Neutrophil (primary cell): ENCODE data around the gene ZNF343.
"Not testable (repeated sequence)": the region's sequence is repeated elsewhere in the genome, so short reads cannot be mapped to it uniquely, and the experiment has no call there.

Experiments
- H3K27ac ChIP-seq: fragments of 200-600 bp; sonication (generic); 2 replicates; pipeline ENCODE4 v1.5.1; 2016; ENCODE audit warnings: mild to moderate bottlenecking, moderate library complexity
- H3K27me3 ChIP-seq: fragments of 200-600 bp; sonication (generic); 2 replicates; pipeline ENCODE4 v1.6.0; 2016; ENCODE audit warnings: mild to moderate bottlenecking
- H3K36me3 ChIP-seq: fragments of 200-600 bp; sonication (generic); 2 replicates; pipeline ENCODE4 v1.5.1; 2017
- H3K4me1 ChIP-seq, 2 experiments: fragments of 200-600 bp in 1 of 2; sonication (generic) in 1 of 2; 1 replicate in 1 of 2; 2 replicates in 1 of 2; pipeline versions ENCODE4 v1.5.1 to v1.6.1; 2013 to 2016; ENCODE audit warnings: low read depth in 1 of 2, low read length in 1 of 2, mild to moderate bottlenecking in 1 of 2, moderate library complexity in 1 of 2; ENCODE audit not compliant: control insufficient read depth in 1 of 2, insufficient read depth in 1 of 2
- H3K4me3 ChIP-seq, 2 experiments: fragments of 200-600 bp in 1 of 2; sonication (generic) in 1 of 2; 1 replicate in 1 of 2; 2 replicates in 1 of 2; pipeline ENCODE4 v1.5.1; 2013 to 2016; ENCODE audit warnings: low read depth in 1 of 2, low read length in 1 of 2, mild to moderate bottlenecking in 1 of 2, moderate library complexity in 1 of 2
- H3K9me3 ChIP-seq: fragments of 200-600 bp; sonication (generic); 2 replicates; pipeline ENCODE4 v1.5.1; 2016
- TF ChIP-seq, protein P1 (sequence below): fragments of 200-600 bp; sonication (generic); IDR thresholded peaks from 2 replicates; pipeline ENCODE4 v1.5.1; 2016; ENCODE audit warnings: antibody characterized with exemption

ZNF343 gene

DNA sequence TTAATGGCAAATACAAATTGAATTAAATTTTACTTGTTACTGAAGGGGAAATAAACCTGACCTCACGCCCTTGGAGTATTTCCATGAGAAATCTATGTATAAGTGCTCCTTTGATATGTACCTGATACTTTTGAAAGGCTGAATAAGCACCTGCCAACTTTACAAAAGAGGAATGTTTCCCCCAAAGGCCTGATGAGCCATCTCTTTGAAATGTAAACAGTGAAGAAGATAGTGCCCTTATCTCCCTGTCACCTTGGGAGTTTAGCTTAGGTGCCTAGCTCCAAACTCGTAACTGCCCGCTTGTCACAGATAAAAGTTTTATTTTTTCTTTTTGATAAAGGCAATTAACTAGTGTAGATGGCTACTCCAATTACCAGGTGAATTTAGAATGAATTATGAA is 1.1 kb upstream of the ZNF343 start:
- TF ChIP-seq, protein P1, sequence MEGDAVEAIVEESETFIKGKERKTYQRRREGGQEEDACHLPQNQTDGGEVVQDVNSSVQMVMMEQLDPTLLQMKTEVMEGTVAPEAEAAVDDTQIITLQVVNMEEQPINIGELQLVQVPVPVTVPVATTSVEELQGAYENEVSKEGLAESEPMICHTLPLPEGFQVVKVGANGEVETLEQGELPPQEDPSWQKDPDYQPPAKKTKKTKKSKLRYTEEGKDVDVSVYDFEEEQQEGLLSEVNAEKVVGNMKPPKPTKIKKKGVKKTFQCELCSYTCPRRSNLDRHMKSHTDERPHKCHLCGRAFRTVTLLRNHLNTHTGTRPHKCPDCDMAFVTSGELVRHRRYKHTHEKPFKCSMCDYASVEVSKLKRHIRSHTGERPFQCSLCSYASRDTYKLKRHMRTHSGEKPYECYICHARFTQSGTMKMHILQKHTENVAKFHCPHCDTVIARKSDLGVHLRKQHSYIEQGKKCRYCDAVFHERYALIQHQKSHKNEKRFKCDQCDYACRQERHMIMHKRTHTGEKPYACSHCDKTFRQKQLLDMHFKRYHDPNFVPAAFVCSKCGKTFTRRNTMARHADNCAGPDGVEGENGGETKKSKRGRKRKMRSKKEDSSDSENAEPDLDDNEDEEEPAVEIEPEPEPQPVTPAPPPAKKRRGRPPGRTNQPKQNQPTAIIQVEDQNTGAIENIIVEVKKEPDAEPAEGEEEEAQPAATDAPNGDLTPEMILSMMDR, result no peak
- H3K9me3 ChIP-seq, result no peaks in the 10 kb centered on the region
- peaks cover 28% of the 10 kb centered on the region for H3K27me3 ChIP-seq
- H3K4me1 ChIP-seq, result peaks cover 17 to 21% of the 10 kb centered on the region in 2 experiments
- H3K4me3 ChIP-seq, result no peak overlapping the region
- H3K36me3 ChIP-seq, result no peaks in the 10 kb centered on the region
- H3K27ac ChIP-seq, result no peak overlapping the region

DNA sequence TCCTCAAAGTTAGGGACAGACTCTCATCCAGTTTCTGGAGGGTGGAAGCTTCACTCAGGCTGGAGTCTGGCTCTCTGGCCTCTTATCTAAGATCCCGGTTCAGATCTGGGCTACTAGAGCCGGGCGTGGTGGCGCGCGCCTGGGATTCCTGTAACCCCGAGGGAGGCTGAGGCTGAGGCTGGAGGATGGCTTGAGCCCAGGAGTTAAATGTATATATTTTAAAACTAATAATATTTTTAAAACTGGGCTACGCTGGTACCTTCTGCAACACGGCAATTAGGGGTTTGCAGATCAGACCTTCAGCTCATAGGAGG is 710 bp upstream of the ZNF343 start:
- peaks cover 13 to 17% of the 10 kb centered on the region in 2 experiments for H3K4me1 ChIP-seq
- no peaks in the 10 kb centered on the region for H3K9me3 ChIP-seq
- peaks cover 28% of the 10 kb centered on the region for H3K27me3 ChIP-seq
- H3K4me3 ChIP-seq, result peak overlapping the region; percentile 82 to 96
- TF ChIP-seq, protein P1, result no peak
- no peaks in the 10 kb centered on the region for H3K36me3 ChIP-seq
- H3K27ac ChIP-seq, result peak overlapping the region; percentile 75

DNA sequence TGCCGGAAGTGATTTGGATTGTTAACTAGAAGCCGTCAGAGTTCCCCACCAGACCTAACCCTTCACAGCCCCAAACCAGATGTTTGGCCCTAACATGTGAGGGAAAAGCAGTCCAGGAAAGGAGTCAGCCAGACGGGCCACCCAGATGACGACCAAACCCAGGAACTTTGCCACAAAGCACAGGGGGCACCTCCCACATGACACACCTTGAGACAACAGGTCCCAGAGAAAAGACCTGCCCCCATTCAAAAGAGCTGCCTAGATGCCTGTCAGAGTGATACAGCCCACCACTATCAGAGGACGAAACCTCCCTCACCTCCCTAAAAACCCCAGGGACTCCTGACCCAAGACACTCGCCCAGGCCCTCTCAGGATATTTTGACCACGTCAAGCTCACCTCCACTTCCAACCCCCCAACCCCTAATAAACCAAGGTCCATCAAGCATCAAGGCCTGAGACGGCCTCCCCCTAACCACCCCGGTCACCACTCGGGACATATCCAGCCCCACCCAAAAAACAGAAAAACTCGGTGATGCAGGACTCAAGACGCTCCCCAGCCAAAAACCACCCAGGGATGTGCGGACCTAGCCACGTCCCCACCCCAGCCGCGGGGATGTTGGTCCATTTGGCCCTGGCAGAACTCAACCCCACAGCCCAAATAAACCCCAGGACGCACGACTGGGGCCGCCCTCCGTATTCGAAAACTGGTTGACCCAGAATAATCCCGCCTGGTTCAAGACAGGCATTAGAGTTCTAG is 662 bp downstream of the ZNF343 start:
- H3K27ac ChIP-seq, result peak overlapping the region; percentile 75

DNA sequence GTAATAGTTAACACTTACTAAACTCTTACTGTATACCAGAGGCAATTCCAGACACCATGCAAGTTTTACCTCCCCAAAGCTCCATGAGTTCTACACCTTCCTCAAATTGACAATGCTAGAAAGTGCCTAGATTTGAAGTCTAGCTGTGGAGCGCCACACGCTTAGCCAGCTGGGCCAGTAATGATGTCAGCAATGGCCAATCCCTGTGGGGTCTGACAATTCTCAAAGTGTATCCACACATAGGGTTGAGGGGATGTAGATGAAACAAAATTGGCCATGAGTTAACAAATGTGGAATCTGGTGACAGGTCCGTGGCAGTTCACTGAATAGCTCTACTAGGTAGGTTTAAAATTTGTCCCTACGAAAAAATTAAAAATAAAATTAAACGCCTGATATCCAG is 1.3 kb downstream of the ZNF343 start:
- peaks cover 13 to 14% of the 10 kb centered on the region in 2 experiments for H3K4me1 ChIP-seq
- peaks cover 14% of the 10 kb centered on the region for H3K27me3 ChIP-seq
- H3K9me3 ChIP-seq, result no peaks in the 10 kb centered on the region
- TF ChIP-seq, protein P1, result no peak
- no peak overlapping the region for H3K27ac ChIP-seq
- H3K4me3 ChIP-seq, result no peak overlapping the region
- no peaks in the 10 kb centered on the region for H3K36me3 ChIP-seq

More for the DNA sequence above, 662 bp downstream of the ZNF343 start:
- TF ChIP-seq, protein P1, result no peak
- H3K4me1 ChIP-seq, result peaks cover 13 to 14% of the 10 kb centered on the region in 2 experiments
- H3K36me3 ChIP-seq, result no peaks in the 10 kb centered on the region
- H3K4me3 ChIP-seq, result peak overlapping the region; percentile 82 to 96
- H3K9me3 ChIP-seq, result no peaks in the 10 kb centered on the region
- peaks cover 20% of the 10 kb centered on the region for H3K27me3 ChIP-seq

DNA sequence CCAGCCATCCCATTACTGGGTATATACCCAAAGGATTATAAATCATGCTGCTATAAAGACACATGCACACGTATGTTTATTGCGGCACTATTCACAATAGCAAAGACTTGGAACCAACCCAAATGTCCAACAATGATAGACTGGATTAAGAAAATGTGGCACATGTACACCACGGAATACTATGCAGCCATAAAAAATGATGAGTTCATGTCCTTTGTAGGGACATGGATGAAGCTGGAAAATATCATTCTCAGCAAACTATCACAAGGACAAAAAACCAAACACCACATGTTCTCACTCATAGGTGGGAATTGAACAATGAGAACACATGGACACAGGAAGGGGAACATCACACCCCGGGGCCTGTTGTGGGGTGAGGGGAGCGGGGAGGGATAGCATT is 2.3 kb downstream of the ZNF343 start:
- H3K4me3 ChIP-seq, H3K9me3 ChIP-seq, H3K27me3 ChIP-seq, H3K36me3 ChIP-seq, H3K27ac ChIP-seq: not testable (repeated sequence)
- H3K4me1 ChIP-seq, result peaks cover 13 to 14% of the 10 kb centered on the region in 2 experiments

DNA sequence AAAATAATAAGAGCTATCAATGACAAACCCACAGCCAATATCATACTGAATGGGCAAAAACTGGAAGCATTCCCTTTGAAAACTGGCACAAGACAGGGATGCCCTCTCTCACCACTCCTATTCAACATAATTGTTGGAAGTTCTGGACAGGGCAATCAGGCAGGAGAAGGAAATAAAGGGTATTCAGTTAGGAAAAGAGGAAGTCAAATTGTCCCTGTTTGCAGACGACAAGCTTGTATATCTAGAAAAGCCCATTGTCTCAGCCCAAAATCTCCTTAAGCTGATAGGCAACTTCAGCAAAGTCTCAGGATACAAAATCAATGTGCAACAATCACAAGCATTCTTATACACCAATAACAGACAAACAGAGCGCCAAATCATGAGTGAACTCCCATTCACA is 3.9 kb downstream of the ZNF343 start:
- not testable (repeated sequence) for H3K36me3 ChIP-seq, H3K4me3 ChIP-seq, H3K9me3 ChIP-seq, H3K27me3 ChIP-seq, H3K27ac ChIP-seq
- H3K4me1 ChIP-seq, result peaks cover 13 to 14% of the 10 kb centered on the region in 2 experiments

DNA sequence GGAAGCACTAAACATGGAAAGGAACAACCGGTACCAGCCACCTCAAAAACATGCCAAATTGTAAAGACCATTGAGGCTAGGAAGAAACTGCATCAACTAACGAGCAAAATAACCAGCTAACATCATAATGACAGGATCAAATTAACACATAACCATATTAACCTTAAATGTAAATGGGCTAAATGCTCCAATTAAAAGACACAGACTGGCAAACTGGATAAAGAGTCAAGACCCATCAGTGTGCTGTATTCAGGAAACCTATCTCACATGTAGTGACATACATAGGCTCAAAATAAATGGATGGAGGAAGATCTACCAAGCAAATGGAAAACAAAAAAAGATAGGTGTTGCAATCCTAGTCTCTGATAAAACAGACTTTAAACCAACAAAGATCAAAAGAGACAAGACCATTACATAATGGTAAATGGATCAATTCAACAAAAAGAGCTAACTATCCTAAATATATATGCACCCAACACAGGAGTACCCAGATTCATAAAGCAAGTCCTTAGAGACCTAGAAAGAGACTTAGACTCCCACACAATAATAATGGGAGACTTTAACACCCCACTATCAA is 5.8 kb downstream of the ZNF343 start:
- H3K9me3 ChIP-seq, H3K27ac ChIP-seq, H3K36me3 ChIP-seq, H3K27me3 ChIP-seq, H3K4me3 ChIP-seq, H3K4me1 ChIP-seq: not testable (repeated sequence)
